IMR-90 (cell line): ENCODE data around the gene FAM234A.
"Not testable (repeated sequence)": the region's sequence is repeated elsewhere in the genome, so short reads cannot be mapped to it uniquely, and the experiment has no call there.

Source experiments
- POLR2A ChIP-seq: IDR thresholded peaks from 2 replicates; pipeline ENCODE4 v1.6.1; 2012; ENCODE audit warnings: mild to moderate bottlenecking, low read depth, low read length
- SMC3 ChIP-seq: fragments of 150-350 bp; IDR thresholded peaks from 2 replicates; pipeline ENCODE4 v1.6.1; 2016; ENCODE audit warnings: low read depth, mild to moderate bottlenecking, antibody characterized with exemption, low read length, moderate library complexity
- TF ChIP-seq, protein P1 (sequence below): conservative IDR thresholded peaks from 2 replicates; pipeline ENCODE4 v1.5.1; 2012; ENCODE audit warnings: mild to moderate bottlenecking, low read depth, low read length, improper control_type of control experiment

DNA sequence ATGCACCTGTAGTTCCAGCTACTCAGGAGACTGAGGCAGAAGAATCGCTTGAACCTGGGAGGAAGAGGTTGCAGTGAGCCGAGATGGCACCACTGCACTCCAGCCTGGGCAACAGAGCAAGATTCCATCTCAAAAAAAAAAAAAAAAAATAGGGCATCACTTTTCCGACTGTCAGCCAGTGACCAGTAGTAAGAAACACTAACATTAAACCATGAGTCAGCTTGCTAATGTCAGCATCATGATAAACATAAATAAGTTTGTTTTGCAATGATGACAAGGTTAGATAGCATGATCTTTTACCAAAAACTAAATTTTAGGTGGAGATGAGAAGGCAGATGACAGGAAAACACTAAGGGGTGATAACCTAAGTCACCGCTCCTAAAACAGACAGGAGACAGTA is 25.3 kb upstream of the FAM234A start:
- TF ChIP-seq, protein P1, sequence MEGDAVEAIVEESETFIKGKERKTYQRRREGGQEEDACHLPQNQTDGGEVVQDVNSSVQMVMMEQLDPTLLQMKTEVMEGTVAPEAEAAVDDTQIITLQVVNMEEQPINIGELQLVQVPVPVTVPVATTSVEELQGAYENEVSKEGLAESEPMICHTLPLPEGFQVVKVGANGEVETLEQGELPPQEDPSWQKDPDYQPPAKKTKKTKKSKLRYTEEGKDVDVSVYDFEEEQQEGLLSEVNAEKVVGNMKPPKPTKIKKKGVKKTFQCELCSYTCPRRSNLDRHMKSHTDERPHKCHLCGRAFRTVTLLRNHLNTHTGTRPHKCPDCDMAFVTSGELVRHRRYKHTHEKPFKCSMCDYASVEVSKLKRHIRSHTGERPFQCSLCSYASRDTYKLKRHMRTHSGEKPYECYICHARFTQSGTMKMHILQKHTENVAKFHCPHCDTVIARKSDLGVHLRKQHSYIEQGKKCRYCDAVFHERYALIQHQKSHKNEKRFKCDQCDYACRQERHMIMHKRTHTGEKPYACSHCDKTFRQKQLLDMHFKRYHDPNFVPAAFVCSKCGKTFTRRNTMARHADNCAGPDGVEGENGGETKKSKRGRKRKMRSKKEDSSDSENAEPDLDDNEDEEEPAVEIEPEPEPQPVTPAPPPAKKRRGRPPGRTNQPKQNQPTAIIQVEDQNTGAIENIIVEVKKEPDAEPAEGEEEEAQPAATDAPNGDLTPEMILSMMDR, result not testable (repeated sequence)
- not testable (repeated sequence) for TF ChIP-seq SMC3, POLR2A
